Islet precursor cell (in vitro differentiated cells): ENCODE measurements around the gene KCNMA1.

Experiments used
- DNase-seq: peaks from one replicate; pipeline ENCODE4 v3.0.0-alpha.2; 2018

The KCNMA1 gene

DNA sequence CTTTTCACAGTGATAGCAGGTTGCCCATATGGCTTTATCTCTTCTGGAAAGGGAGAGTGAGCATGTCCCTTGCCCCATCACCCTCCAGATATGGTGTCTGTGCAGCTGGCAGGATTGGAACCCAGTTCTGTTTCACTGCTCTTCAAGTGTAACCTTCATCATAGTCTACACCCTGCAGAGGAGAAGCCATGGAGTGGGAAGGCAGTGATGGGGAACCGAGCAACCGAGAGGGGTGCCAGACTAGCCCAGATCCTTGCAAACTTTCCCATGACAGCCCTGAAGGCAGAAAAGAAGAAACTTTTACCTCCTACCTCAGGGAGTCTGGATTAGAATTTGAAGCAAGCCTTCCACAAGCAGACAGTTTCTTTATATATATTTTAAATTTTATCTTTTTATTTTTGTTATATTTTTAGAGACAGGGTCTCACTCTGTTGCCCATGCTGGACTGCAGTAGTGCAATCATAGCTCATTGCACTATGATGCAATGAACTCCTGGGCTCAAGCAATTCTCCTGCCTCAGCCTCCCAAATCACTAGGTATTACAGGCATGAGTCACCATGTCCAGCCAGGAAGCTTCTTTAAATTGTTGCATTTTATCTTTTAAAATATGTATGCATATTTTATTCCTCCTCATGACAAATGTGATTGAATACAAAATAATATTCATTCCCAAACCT, 133.3 kb downstream of the KCNMA1 start:
- DNase-seq: no peak

DNA sequence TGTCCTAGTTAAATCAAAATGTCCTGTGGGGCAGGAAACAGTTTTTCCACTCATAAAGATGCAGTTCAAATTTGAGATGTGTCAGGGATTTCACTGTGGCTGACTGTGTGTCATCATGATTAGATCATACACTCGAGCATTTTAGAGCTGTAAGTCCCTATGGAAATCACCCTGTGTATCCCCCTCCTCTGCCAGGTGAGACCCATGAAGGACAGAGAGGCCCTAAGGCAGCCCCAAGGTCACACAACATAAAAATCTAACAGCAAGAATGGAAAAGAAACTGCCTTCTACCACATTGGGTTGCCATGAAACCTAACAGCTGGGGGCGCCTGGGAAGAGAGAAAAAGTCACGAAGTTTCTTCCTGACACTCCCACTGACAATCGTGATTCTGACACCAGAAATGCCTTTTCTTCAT, 135.8 kb downstream of the KCNMA1 start:
- DNase-seq: no peak

- DNase-seq: peak; percentile 77
Observed at GRCh38 chr10:77501152-77501845, 136.3 kb downstream of the KCNMA1 start.

- DNase-seq: no peak
Observed at GRCh38 chr10:77500754-77501151, 136.9 kb downstream of the KCNMA1 start.

GRCh38 chr10:77498829-77499228, 138.8 kb downstream of the KCNMA1 start:
- DNase-seq: no peak

GRCh38 chr10:77498210-77498609, 139.4 kb downstream of the KCNMA1 start:
- DNase-seq: no peak

GRCh38 chr10:77497748-77498147, 139.9 kb downstream of the KCNMA1 start:
- DNase-seq: no peak

- DNase-seq: no peak
Observed at GRCh38 chr10:77496941-77497420, 140.6 kb downstream of the KCNMA1 start.

DNA sequence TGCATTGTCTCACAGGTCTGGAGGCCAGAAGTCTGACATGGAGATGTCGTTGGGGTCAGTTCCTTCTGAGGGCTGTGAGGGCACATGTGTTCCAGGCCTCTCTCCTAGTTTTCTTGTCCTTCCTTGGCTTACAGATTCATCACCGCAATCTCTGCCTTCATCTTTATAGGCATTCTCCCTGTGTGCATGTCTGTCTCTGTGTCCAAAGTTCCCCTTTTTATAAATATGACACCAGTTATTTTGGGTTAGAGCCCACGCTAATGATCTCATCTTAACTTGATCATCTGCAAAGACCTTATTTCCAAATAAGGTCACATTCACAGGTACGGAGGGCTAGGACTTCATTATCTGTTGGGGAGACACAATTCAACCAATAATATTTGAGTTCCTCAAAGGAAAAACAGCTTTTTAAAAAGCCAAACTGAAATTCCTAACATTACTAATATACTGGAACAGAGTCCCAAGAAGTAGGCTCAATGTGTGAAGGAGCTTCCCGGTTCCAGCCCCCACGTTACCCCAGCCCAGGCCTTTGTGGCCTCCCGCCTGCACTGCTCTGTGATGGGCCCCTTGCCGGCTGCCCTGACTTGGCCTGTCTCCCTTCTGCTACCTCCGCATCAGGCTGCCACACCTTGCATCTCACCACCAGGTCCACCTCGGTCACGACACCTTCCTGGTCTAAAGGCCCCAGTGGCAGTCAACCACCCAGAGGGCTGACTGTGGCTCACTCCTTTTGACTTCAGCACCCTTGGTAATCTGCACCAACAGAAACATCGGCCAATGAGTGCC, 142.7 kb downstream of the KCNMA1 start:
- DNase-seq: no peak

GRCh38 chr10:77494327-77494726, 143.3 kb downstream of the KCNMA1 start:
- no peak for DNase-seq

GRCh38 chr10:77493851-77494261, 143.8 kb downstream of the KCNMA1 start:
- DNase-seq: no peak

GRCh38 chr10:77493239-77493806, 144.3 kb downstream of the KCNMA1 start:
- no peak for DNase-seq

DNA sequence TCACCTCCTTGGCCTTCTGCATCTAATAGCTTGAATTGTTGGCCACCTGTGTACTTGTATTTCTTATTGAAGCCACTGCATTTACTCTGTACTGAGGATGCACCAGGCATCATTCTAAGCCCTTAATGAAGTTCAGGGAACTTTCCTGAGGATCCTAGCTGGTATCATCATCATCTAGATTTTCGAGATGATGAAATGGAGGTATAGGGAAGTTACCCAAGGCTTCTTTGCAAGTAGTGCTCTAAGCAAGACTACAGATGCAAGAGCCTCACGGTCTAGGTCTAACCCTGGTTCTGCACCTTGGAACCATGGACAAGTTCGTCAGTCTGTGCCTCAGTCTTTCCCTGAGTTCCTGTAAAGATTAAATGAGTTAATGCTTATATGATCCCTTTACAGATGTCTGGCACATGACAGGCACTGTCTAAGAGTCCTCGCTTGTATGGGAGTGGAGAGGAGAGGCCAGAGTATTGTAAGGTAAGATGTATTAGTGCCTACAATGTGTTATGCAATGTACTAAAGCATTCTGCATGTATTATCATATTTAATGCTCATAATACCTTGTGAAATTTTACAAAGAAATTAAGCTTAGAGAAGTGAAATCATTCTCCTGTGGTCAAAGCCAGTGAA, 145.1 kb downstream of the KCNMA1 start:
- DNase-seq: no peak

DNA sequence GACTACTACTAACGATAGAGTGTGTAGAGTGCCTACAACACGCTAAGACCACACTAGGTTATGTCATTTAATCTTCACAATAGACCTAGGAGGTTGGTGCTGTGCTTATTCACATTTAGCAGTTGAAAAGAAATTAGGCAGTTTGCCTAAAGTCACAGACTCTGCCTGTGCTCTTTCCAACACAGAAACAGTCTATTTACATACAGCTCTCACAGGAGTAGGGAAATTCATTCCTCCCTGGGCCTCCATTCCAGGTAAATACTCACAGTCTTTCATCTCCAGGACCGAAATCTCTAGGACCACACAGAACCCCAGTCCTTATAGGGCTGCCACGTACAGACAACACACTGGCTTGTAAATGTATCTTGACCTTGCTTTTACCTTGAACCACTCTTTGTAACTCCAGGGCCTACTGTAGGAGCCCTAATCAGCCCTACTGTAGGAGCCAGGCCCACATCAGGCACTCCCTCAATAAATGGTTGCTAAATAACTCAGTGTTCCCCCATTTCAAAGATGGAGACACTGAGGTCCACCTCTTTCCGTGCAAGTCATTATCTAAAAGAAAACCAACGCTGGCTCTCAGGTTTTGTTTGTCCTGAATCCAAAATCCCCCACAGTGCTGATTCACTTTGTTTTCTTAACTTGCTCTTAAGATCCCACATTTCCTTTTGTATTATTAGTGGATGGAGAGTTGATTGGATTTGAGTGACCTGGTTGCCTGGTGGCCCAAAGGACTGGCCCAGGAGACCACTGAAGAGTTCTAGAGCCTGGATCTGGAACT, 146.9 kb downstream of the KCNMA1 start:
- DNase-seq: no peak

GRCh38 chr10:77486517-77486916, 151.1 kb downstream of the KCNMA1 start:
- no peak for DNase-seq

DNA sequence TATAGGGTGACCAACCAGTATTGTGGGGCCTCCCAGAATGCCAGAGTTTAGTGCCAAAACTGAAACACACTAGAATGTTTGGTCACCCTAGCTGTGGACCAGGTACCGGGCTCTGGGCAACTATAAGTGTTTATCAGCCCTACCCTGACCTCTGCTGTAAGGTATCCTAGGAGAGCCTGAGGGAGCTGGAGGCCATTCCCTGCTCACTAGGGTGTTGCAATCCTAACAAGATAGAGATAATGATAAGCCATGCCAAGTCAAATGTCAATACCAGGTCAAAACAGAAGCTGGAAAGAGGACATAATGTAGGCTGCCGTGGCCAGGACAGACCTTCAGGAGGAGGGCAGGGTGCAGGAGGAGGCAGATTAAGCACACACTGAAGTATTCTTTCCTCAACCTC, 151.8 kb downstream of the KCNMA1 start:
- no peak for DNase-seq

GRCh38 chr10:77482072-77482471, 155.5 kb downstream of the KCNMA1 start:
- no peak for DNase-seq

- peak; percentile 64 for DNase-seq
Observed at GRCh38 chr10:77479586-77479985, 158.0 kb downstream of the KCNMA1 start.

GRCh38 chr10:77478962-77479359, 158.6 kb downstream of the KCNMA1 start:
- DNase-seq: no peak

DNA sequence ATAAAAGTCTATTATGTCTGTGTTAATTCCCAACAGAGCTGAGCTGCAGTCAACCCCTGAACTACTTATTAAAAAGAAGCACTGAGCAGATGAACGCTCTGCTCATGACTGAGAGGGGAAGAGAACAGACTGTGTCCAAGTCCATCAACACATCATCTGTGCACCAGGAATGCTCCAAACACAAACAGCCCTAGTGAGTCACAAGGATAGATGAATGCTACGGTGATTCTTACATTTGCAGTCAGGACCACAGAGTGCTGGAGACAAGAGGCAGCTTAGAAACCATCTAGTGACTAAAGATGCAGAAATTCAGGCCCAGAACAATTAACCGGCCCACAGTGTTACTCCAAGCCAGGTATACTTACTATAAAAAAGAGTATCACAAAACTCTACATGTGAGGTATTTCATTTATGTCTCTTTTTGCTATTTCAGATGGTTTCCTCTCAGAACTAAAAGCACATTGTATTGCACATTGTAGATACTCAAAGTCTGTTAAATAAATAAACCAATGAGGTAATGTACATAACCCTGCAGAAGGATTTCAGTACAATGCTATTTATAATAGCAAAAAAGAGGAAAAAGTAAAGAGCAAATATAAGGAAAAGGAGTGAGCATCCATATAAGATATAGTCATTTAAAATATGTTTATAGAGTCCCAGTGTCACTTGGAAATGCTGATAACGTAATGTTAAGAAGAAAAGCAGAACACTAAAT, 159.2 kb downstream of the KCNMA1 start:
- peak; percentile 87 for DNase-seq

DNA sequence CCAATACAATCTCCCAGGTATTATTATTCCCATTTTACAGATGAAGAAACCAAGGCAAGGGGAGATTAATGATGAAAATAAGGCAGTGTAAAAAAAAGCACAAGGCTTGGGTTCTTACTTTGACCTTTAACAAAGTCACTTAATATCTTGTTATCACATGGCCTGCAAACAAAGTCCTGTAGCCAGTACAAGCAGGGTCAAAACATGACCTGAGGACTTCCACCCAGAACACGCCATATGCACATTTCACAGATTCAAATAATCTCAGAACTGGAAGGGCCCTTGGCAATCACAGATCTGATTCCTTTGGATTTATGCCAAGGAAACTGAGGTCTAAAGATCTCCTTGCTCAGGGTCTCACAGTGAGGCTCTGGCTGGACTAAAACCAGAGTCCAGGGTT, 162.1 kb downstream of the KCNMA1 start:
- no peak for DNase-seq
